ENCODE results near the gene NUDCD3.
"Not testable (repeated sequence)": the region's sequence is repeated elsewhere in the genome, so short reads cannot be mapped to it uniquely, and the experiment has no call there.

NUDCD3 gene

DNA sequence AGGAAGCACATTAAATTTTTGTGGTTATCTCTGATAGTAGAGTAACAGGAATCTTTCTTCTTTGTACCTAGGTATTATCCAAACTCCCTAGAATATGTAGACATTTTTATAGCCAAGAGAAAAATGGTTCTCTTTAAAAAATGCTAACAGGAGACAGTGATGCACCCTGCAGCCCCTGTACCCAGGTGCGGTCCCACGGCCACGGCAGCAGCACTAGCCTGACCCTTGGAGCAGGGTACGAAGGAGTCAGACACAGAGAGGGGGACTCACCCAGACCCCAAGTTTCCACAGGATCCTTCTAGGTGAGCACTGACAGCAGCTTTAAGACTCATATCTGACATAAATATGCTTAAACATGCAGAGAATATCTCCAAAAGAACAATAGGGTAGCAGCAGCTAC, 60.4 kb downstream of the NUDCD3 start:
- intact Hi-C loops (cut with DNase I): no loop called here
- no peak for DNase-seq

GRCh38 chr7:44424762-44425161, 65.7 kb downstream of the NUDCD3 start:
- intact Hi-C loops (cut with DNase I): not testable (repeated sequence)

GRCh38 chr7:44416941-44417340, 73.5 kb downstream of the NUDCD3 start:
- no peak for DNase-seq
- intact Hi-C loops (cut with DNase I): no loop called here

More at GRCh38 chr7:44424762-44425161, 65.7 kb downstream of the NUDCD3 start:
- DNase-seq: not testable (repeated sequence)

GRCh38 chr7:44415510-44415909, 74.9 kb downstream of the NUDCD3 start:
- intact Hi-C loops (cut with DNase I): no loop called here
- no peak for DNase-seq

- intact Hi-C loops (cut with DNase I): no loop called here
- no peak for DNase-seq
Measured at GRCh38 chr7:44415047-44415446, 75.4 kb downstream of the NUDCD3 start.

DNA sequence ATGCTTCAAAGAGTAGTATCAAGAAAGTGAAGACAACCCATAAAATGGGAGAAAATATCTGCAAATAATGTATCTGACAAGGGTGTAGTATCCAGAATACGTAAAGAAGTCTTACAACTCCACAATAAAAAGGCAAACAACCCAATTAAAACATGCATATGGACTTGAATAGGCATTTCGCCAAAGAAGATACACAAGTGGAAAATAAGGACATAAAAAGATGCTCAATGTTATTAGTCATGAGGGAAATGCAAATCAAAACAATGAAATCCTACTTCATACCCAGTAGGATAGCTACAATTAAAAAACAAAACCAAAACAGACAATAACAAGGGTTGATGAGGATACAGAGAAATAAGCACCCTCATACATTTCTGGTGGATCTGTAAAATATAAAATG, 79.2 kb downstream of the NUDCD3 start:
- no peak for DNase-seq
- intact Hi-C loops (cut with DNase I): no loop called here

- intact Hi-C loops (cut with DNase I): no loop called here
- DNase-seq: peak in 5 of 42 donors; percentile 15 to 45 (median 33)
Measured at GRCh38 chr7:44408596-44408995, 81.9 kb downstream of the NUDCD3 start.

DNA sequence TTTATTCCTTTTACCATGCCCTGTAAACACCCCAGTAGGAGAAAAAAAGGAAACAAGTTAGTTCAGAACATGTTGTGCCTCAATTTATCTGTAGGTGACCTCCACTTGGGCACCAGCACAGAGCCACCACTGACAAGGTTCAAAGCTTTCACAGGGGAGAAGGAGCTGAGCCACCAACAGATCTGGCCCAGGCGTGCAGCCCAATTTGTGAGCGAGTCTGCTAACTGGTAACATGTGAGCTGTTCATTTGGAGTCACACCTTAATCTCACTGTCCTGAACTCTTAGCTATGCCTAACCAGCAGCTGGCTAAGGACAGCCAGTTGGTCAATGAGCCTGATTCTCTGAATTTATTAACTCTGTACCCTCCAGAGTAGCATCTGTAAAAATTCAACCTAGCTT, 86.7 kb downstream of the NUDCD3 start:
- DNase-seq: peak in 3 of 42 donors; percentile 12 to 39 (median 13)
- intact Hi-C loops (cut with DNase I): no loop called here

GRCh38 chr7:44403176-44403759, 87.2 kb downstream of the NUDCD3 start:
- DNase-seq: peak in 3 of 42 donors; percentile 15 to 28 (median 18)
- intact Hi-C loops (cut with DNase I): no loop called here

- intact Hi-C loops (cut with DNase I): no loop called here
- peak in 4 of 42 donors; percentile 14 to 31 (median 22) for DNase-seq
Measured at GRCh38 chr7:44402401-44403060, 87.9 kb downstream of the NUDCD3 start.

- intact Hi-C loops (cut with DNase I): no loop called here
- DNase-seq: peak in 5 of 42 donors; percentile 1 to 38 (median 31)
Measured at GRCh38 chr7:44401692-44402091, 88.8 kb downstream of the NUDCD3 start.

DNA sequence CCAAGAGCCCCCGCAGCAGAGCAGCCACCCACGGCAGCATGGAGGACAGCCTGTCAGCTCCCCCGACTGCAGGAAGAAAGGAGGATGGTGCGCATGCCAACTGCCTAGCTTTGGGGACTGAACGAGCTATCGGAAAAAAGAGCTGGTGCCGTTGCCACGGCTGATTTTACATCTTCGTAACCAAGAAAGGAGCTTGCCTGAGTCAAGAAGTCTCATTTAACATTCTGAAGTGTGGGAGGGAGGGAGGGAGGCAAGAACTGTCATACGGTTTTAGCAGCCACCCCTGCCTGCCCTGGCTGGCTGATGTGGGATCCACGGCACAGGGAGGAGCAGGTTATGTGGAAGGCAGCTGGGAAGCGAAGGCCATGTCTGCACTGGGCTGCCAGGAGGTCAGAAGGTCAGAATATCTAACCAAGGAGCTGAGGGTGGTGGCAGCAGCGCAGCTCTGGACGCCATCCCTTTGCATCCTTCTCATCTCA, 90.4 kb downstream of the NUDCD3 start:
- intact Hi-C loops (cut with DNase I): no loop called here
- peak; percentile 40 to 94 (median 77) for DNase-seq

DNA sequence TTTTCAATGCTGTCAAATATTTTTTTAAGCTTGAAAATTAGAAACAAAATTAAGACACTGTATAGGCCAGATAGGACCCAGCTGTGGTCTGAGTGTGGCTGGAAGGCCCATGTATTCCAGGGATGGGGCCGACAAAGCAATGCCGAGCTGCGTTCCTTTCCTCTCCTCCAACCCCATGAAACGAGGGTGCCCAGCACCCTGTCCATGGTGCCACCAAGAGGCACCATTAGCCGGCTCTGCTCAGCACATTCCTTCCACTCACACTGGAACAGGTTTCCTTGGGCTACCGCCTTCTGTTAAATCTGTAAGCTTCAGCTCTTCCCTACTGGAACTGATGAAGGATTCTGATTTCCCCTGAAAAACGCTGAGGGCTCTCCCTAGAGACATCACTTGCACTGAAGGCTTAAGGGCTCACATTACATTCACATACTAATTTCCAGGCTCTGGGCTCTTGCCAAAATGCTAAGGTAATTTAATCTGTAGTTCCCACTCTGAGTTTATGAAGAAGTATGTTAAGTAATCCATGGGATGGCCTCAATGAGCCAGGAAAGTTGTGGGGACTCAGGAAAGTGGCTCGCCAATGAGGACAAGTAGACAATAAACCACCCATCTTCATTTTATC, 91.4 kb downstream of the NUDCD3 start:
- peak in 6 of 42 donors; percentile 1 to 42 (median 32) for DNase-seq
- intact Hi-C loops (cut with DNase I): no loop called here

DNA sequence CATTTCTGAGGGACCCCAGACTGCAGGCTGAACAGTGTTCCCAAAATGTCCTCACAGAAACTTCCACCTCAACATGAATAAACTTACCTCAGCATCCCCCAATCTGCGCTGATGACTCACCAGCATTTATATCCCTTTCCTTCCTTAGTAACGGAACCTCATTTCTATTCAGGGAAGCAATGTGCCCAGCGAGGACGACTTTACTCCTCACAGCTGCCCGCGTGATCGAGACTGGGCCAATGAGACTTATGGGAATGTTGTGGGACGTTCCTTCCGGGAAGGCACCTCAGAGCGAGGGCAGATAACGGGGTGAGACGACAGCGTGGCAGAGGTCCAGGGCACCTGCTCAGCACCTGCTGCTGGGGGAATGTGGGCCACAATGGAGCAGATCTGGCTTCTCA, 91.9 kb downstream of the NUDCD3 start:
- intact Hi-C loops (cut with DNase I): no loop called here
- peak; percentile 60 to 94 (median 79) for DNase-seq

GRCh38 chr7:44396931-44397545, 93.4 kb downstream of the NUDCD3 start:
- peak in 9 of 42 donors; percentile 8 to 48 (median 19) for DNase-seq
- intact Hi-C loops (cut with DNase I): no loop called here

DNA sequence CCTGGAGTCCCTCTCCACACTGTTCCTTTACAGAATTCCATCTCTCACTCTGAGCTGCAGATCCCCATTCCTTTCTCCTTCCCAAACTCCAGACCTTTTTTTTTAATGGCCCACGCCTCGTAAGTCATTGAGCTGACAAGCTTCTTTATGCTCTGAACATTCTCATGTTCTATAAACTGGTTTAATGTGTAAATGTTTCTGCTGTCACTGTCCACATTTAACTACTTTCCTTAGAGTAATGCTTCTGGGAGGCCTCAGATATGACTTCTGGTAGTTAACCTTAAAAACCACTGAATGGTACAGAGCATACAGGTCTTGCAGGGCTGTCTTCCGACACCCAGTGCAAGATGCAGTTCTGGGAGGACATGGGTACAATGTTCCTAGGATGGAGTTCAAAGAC, 94.0 kb downstream of the NUDCD3 start:
- DNase-seq: peak in 4 of 42 donors; percentile 13 to 33 (median 23)
- intact Hi-C loops (cut with DNase I): no loop called here

DNA sequence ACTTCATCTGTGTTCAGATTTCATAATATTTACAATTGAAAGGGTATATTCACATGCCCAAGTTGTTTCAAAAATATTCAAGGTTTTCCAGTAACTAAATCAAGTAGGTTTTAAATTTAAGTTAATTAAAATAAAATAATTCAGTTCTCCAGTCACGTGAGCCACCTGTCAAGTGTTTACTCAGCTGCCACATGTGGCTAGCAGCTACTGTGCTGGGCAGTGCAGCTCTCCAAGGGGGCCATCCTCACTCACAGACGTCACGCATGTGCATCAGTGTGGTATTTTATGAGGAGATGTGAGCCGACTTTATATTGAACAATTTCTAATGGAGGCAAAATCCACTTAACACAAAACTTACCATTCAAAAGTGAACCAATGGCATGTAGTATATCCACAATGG, 95.4 kb downstream of the NUDCD3 start:
- peak in 7 of 42 donors; percentile 1 to 34 (median 10) for DNase-seq
- intact Hi-C loops (cut with DNase I): no loop called here

DNA sequence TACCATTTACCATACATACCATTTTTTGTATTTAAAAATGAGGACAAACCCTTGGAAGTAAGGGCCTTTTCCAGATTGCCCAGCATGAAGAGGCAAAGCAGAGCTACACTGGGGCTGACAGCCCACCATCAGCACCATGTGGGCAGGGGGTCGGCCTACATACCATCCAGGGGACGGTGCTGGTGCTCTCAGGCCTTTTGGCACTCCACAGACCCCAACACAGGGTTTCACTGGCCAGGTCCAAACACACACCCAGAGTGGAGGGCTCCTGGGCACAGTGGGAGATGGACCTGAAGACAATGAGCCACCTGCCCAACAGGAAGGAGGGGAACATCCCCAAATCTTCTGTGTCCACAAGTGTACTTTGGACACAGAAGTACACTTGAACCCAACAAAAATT, 95.8 kb downstream of the NUDCD3 start:
- DNase-seq: peak in 10 of 42 donors; percentile 1 to 31 (median 8)
- intact Hi-C loops (cut with DNase I): no loop called here

DNA sequence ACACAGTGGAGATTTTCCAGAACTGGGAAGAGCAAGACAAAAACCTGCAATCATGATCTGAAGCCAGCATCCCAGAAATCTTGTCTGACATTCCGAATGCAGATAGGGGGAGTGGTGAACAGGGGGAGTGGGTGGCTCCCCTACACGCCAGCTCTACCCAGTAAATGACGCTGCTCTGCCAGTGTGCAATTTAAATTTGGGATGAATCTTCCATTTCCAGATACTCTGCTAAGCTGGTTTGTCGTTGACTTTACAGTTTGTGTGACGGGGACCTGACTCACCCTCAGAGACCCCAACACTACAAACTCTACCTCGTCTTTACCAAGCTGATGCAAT, 96.4 kb downstream of the NUDCD3 start:
- peak in 20 of 42 donors; percentile 22 to 81 (median 57) for DNase-seq
- intact Hi-C loops (cut with DNase I): no loop called here
